Gastrocnemius medialis (tissue), 4 donors: ENCODE measurements around the gene EPM2A.

Source experiments
- CTCF ChIP-seq, 5 experiments: fragments of 450-650 bp in 3 of 5; fragments of 200-600 bp in 2 of 5; sonication (generic) in 2 of 5; IDR thresholded peaks in 4 of 5; conservative IDR thresholded peaks in 1 of 5; 1 replicate in 4 of 5; 2 replicates in 1 of 5; pipeline ENCODE4 v1.5.1; 2016 to 2019; ENCODE audit warnings: antibody characterized with exemption in 5 of 5, mild to moderate bottlenecking in 3 of 5, moderate library complexity in 3 of 5
- POLR2A ChIP-seq, 2 donors: fragments of 450-650 bp; IDR thresholded peaks; one replicate each; pipeline ENCODE4 v1.6.1; 2017; ENCODE audit warnings: antibody characterized with exemption in 2 of 2, mild to moderate bottlenecking in 2 of 2, moderate library complexity in 2 of 2

DNA sequence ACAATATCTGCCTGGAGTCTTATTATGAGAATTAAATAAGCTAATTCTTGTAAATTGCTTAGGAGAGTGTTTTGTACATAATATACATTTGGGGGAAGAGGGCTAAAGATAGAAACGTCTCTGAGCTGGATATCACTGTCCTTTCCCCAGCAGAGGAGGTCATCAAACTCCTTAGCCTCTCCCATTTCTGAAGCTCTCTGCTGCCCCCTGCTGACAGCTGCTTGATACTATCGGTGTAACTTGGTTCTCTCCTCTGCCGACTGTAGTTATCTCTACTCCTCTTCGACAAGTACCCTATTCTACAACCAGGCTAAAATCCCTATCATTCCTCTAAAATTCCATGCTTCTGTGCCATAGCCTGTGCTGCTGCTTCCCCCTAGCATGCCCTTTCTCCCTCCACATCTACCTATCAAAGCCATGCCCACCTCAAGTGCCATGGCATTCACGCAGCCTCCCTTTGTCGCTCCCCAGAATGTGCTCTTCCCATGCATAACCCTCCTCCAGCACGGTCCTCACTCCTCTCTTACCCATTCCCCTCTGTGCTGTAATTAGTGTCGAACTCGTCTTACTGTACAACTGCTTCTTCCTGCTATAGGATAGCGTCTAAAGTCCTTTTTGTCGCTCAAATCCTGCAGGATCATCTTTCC lies 101.2 kb downstream of the EPM2A start:
- TF ChIP-seq CTCF (IDR thresholded peaks at IDR 0.05 in 4 of 5, conservative IDR thresholded peaks at IDR 0.05 in 1 of 5), result peak; percentile 43 to 83 (median 78)
- no peak for TF ChIP-seq POLR2A (IDR thresholded peaks at IDR 0.05)
